ENCODE results near the gene ADCY2.

- no peak for TF ChIP-seq POLR2A (IDR thresholded peaks at IDR 0.05; ENCODE audit: low read length)
- no peak for TF ChIP-seq GATA1 (IDR thresholded peaks at IDR 0.05; ENCODE audit: low read depth, low read length)
These were observed 454.7 kb downstream of the ADCY2 start, which contains the start of gene CFAP90 for GRCh38 chr5:7850395-7851239.
